Gastrocnemius medialis (tissue), 4 donors: ENCODE data around the gene FAM171A1.

Experiments
- CTCF ChIP-seq, 5 experiments: fragments of 450-650 bp in 3 of 5; fragments of 200-600 bp in 2 of 5; sonication (generic) in 2 of 5; IDR thresholded peaks in 4 of 5; conservative IDR thresholded peaks in 1 of 5; 1 replicate in 4 of 5; 2 replicates in 1 of 5; pipeline ENCODE4 v1.5.1; 2016 to 2019; ENCODE audit warnings: antibody characterized with exemption in 5 of 5, mild to moderate bottlenecking in 3 of 5, moderate library complexity in 3 of 5
- POLR2A ChIP-seq, 2 donors: fragments of 450-650 bp; IDR thresholded peaks; one replicate each; pipeline ENCODE4 v1.6.1; 2017; ENCODE audit warnings: antibody characterized with exemption in 2 of 2, mild to moderate bottlenecking in 2 of 2, moderate library complexity in 2 of 2

DNA sequence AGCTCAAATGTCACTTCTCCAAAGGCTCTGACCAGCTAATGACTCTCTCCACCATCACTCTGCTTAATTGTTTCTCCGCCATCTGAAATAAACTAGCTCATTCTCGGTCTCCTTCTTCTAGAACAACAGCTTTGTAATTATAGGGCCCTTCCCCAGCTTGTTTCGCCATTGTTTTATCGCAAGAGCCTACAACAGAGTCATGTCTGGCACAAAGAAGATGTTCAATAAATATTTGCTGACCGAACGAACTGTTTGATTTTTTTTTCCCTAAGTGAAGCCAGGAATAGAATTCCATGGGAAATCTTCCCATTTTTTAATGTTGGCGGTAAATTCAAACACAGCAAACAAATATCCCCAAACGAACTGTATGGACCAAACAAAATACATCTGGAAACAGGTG is 138.8 kb downstream of the FAM171A1 start:
- TF ChIP-seq CTCF (IDR thresholded peaks at IDR 0.05 in 4 of 5, conservative IDR thresholded peaks at IDR 0.05 in 1 of 5) (no peak), POLR2A (IDR thresholded peaks at IDR 0.05) (no peak)
